ES-I3 (cell line): ENCODE results near the gene RTL10.

ENCODE experiments used
- H3K36me3 ChIP-seq: 2 replicates; pipeline ENCODE4 v1.6.1; 2013; ENCODE audit warnings: mild to moderate bottlenecking, low read length, control low read depth, moderate library complexity; ENCODE audit not compliant: insufficient read depth
- H3K4me1 ChIP-seq: 2 replicates; pipeline ENCODE4 v1.6.1; 2013; ENCODE audit warnings: mild to moderate bottlenecking, control low read depth, low read length; ENCODE audit not compliant: insufficient read depth
- H3K9ac ChIP-seq: 2 replicates; pipeline ENCODE4 v1.6.1; 2013; ENCODE audit warnings: low read depth, mild to moderate bottlenecking, low read length, moderate library complexity
- H3K9me3 ChIP-seq: 2 replicates; pipeline ENCODE4 v1.6.1; 2013; ENCODE audit warnings: mild to moderate bottlenecking, low read length, moderate library complexity; ENCODE audit not compliant: control insufficient read depth, insufficient read depth

RTL10 gene

DNA sequence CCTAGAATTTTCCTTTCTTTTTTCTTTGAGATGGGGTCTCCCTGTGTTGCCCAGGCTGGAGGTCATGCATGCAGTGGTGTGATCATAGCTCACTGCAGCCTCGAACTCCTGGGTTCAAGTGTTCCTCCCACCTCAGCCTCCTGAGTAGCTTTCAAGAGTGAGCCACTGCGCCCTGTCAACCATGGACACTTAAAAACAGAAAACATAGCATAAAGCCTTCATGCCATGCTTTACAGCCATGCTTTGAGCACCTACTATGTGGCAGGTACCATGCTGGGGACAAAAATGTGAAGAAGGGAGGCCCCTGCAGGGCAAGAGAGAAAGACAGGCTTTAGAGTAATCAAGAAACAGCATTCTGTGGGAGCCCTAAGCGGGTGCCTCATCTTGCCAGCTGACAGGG lies 13.7 kb upstream of the RTL10 start:
- H3K36me3 ChIP-seq = no peaks in the 10 kb centered on the region
- peaks cover 5% of the 10 kb centered on the region; the same call in 1 of the 2 replicates for H3K4me1 ChIP-seq
- H3K9me3 ChIP-seq = no peaks in the 10 kb centered on the region
- no peak overlapping the region for H3K9ac ChIP-seq

DNA sequence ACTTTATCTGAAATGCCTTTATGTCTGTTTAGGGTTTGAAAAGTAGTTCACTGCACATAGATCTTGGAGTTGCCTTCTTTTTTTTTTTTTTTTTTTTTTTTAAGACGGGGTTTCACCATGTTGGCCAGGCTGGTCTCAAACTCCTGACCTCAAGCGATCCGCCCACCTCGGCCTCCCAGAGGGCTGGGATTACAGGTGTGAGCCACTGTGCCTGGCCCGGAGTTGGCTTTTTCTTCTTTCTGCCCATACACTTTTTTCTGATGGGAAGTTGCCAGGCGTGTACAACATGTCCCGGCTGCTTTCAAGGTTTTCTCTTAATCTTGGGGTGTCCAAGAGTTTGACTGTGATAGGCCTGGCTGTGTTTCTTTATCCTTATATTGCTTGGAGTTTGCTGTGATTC lies 12.9 kb upstream of the RTL10 start:
- H3K9me3 ChIP-seq = no peaks in the 10 kb centered on the region
- H3K4me1 ChIP-seq = peaks cover 5% of the 10 kb centered on the region; the same call in 1 of the 2 replicates
- H3K36me3 ChIP-seq = no peaks in the 10 kb centered on the region
- H3K9ac ChIP-seq = no peak overlapping the region

DNA sequence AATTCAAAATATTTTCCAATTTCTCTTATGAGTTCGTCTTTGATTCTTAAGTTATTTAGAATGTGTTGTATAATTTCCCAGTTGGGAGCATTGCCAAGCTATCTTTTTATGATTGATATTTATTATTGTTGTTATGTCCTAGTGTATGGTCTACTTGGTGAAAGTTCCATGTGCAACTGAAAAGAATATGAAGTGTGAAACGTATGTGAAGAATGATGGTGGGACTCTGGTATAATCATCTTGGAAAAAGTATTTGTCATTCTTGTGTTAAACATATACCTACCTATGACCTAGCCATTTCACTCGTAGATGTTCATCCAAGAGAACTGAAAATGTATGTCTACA lies 12.0 kb upstream of the RTL10 start:
- Histone ChIP-seq H3K36me3 (no peaks in the 10 kb centered on the region), H3K9ac (no peak overlapping the region), H3K9me3 (no peaks in the 10 kb centered on the region), H3K4me1 (peaks cover 5% of the 10 kb centered on the region; the same call in 1 of the 2 replicates)

DNA sequence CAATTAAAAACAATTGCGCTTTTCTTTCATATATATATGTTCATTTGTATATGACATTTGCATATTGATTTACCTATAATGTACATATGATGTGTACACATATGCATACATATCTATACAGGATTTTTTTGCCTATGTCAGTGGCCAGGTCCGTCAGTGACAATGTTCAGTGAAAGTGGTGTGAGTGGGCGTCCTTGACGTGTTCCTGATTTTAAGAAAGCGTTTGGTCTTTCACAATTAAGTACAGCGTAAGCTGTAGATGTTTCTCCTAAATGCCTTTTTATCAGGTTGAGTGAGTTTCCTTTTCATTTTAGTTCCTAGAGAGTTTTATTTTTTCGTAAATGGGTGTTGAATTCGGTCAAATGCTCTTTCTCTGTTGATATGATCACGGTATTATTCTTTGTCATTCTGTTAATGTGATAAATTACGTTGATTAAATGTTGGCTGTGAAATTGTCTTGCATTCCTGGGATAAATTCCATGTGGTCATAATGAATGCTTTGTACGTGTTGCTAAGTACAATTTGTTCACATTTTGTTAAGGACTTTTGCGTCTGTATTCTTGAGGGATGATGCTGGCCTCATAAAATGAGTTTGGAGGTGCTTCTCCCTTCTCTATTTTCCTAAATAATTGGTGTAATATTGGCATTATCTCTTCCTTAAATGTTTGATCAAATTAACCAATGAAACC lies 10.6 kb upstream of the RTL10 start:
- Histone ChIP-seq H3K9me3 (no peaks in the 10 kb centered on the region), H3K9ac (no peak overlapping the region), H3K4me1 (peaks cover 5% of the 10 kb centered on the region; the same call in 1 of the 2 replicates), H3K36me3 (no peaks in the 10 kb centered on the region)

DNA sequence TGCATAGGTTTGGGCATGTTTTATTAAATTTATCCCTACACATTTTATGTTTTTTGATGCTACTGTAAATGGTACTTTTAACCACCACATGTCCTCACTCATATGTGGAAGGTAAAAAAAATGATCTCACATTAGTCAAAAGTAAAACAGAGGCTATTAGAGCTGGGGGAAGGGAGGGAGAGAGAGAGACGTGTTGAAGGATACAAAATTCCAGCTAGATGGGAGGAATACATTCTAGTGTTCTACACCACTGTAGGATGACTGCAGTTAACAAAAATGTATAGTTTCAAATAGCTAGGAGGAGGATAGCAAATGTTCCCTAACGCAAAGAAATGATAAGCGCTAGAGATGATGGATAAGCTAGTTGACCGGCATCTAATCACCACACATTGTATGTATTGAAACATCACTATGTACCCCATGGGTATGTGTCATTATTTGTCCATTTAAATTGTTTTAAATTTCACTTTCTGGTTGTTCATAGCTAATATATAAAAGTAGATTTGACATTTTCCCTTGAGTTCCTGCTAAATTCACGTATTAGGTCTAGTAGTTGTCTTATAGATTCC lies 9.9 kb upstream of the RTL10 start:
- Histone ChIP-seq H3K4me1 (peaks cover 5% of the 10 kb centered on the region; the same call in 1 of the 2 replicates), H3K36me3 (no peaks in the 10 kb centered on the region), H3K9me3 (no peaks in the 10 kb centered on the region), H3K9ac (no peak overlapping the region)

DNA sequence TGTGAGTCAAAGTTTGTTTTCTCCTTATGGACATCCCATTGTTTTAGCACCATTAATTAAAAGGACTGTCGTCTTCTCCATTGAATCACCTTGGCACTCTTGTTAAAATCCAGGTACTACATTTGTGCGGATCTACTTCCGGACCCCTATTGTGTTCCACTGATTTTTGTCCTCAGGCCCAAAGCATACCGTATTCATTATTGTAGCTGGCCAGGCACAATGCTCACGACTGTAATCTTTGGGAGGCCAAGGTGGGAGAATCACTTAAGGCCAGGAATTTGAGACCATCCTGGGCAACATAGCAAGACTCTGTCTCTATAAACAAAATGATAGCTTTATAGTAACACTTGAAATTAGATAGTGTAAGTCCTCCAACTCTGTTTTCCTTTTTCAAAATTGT lies 8.9 kb upstream of the RTL10 start:
- Histone ChIP-seq H3K9me3 (no peaks in the 10 kb centered on the region), H3K36me3 (no peaks in the 10 kb centered on the region), H3K4me1 (peaks cover 4% of the 10 kb centered on the region; the same call in 1 of the 2 replicates), H3K9ac (no peak overlapping the region)

DNA sequence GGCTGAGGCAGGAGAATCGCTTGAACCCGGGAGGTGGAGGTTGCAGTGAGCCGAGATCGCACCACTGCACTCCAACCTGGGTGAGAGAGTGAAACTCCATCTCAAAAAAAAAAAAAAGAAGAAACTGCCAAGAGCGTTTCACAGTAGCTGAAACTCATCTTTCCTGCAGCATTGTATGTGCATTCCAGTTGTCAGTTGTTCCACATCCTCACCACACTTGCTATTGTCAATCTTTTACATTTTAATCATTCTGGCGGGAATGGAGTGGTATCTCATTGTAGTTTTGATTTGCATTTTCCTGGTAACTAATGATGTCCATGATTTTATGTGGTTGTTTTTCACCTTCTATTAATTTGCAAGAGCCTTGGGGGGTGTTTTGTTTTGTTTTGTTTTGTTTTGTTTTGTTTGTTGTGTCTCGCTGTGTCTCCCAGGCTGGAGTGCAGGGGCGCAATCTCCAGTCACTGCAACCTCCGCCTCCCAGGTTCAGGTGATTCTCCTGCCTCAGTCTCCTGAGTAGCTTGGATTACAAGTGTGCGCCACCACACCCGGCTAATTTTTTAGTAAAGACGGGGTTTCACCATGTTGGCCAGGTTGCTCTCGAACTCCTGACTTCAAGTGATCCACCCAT lies 8.1 kb upstream of the RTL10 start:
- H3K9ac ChIP-seq = no peak overlapping the region
- no peaks in the 10 kb centered on the region for H3K9me3 ChIP-seq
- H3K36me3 ChIP-seq = no peaks in the 10 kb centered on the region
- H3K4me1 ChIP-seq = no peaks in the 10 kb centered on the region

DNA sequence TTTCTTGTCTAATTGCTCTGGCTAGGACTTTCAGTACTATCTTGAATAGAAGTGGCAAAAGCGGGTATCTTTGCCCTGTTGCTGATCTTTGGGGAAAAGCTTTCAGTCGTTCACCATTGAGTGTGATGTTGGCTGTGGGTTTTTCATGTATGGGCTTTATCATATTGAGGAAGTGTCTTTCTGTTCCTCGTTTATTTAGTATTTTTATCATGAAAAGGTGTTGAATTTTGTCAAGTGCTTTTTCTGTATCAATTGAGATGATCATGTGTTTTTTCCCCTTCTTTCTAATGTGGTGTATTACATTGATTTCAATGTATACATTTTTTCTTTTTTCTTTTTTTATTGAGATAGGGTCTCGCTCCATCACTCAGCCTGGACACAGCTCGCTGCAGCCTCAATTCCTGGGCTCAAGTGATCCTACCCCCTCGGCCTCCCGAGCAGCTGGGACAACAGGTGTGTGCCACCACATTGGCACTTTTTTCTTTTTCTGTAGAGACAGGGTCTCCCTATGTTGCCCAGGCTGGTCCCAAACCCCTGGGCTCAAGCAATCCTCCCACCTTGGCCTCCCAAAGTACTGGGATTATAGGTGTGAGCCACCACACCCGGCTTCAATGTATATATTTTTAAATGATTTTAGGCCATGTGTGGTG lies 5.3 kb upstream of the RTL10 start:
- Histone ChIP-seq H3K4me1 (0 out of 2 replicates have a peak, but pooled peaks cover 4% of the 10 kb centered on the region), H3K9me3 (no peaks in the 10 kb centered on the region), H3K36me3 (no peaks in the 10 kb centered on the region), H3K9ac (no peak overlapping the region)

DNA sequence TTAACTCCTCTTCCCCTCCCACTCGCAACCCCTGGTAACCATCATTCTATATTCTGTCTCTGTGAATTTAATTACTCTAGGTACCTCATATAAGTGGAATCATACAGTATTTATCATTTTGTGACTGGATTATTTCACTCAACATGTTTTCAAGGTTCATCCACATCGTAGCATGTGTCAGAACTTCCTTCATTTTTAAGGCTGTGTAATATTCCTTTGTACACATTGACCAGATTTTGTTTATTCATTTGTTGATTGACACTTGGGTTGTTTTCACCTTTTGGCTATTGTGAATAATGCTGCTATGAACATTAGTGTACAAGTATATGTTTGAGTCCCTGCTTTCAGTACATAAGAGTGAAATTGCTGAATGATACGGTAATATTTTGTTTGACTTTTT lies 2.7 kb upstream of the RTL10 start:
- Histone ChIP-seq H3K4me1 (0 out of 2 replicates have a peak, but pooled peaks cover 4% of the 10 kb centered on the region), H3K9me3 (no peaks in the 10 kb centered on the region), H3K36me3 (peaks cover under 1% of the 10 kb centered on the region; the same call in 1 of the 2 replicates), H3K9ac (no peak overlapping the region)

DNA sequence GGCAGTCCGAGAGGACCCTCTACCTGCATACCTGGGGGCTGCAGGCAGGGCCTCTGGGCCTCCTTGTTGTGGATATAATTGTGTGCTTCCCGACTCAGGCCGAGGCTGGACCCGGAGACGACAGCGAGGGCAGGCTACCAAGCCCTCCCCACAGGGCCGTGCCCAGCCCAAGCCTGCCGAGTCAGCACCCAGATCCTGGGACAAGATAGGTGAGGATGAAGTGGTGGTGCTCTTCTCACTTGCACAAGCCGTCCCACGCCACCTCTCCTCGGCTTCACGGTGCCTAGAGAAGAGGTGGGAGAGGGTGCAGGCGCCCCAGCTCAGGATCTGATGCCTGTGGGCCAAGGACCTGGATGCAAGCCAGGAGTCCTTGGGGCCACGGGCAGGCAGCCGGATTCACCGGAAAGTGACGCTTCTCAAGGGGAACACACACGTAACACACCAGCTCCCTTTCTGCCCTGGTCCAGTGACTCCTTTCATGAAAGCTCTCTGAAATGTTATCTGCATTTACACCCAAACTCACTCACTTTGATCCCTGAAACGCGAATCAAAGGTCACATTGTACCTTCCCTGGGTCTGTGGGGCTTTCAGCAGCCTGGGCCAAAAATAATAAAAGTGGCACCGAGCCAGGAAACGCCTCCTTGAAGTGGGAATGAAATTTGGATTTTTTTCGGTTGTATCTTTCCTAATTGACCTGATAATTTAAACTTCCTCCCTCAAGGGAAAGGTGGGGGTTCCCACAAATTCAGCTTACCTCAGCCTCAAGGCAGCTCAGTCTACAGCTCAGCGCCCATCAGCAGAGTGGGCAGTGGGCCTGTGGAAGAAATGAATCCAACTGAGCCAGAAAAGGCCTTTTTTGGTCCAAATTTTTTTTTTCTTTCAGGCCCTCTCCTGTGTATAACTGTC lies 1.1 kb upstream of the RTL10 start:
- Histone ChIP-seq H3K9me3 (no peaks in the 10 kb centered on the region), H3K4me1 (0 out of 2 replicates have a peak, but pooled peaks cover 4% of the 10 kb centered on the region), H3K9ac (peak overlapping the region; percentile 98)

DNA sequence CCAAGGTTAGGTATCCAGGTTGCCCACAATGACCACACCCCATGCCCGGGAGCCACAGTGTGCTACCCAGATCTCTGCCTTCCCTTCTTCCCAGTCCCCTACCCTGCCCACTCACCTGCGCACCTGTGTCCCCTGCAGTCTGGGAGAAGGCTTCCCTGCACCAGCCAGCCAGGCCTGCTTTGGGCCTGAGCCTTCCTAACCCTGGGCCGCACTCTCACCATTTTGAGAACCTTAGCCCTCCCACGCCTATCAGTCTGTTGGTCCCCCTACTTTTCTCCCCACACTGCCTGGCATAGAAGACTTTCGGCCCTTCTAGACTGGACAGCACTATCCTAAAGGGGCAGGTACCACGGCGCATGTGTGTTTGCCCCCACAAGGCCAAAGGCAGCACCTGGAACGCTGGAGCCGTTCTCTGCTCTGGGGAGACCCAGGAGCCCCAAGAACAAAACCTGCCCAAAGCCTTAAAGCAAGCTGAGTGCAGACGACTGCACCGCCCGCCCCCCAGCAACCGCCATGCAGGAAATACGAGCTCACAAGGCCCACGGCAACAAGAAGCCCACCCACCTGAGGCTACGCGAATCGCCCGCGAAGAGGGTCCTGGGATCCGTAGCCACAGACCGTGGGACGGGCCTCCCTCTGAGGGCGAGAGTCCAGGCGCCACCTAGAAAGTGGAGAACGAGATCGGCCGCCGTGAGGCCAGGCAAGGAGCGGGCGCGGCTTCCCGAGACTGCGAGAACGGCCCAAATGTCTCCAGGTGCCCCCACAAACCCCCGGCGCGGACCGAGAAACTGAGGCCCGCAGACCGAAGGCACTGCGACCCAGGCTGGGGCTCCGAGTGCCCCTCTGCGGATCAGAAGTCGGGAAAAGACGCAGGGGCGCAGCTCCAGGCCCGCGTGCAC lies 546 bp downstream of the RTL10 start:
- Histone ChIP-seq H3K9ac (peak overlapping the region; percentile 98), H3K36me3 (peaks cover 9% of the 10 kb centered on the region; the same call in 1 of the 2 replicates), H3K9me3 (no peaks in the 10 kb centered on the region), H3K4me1 (0 out of 2 replicates have a peak, but pooled peaks cover 4% of the 10 kb centered on the region)

More for the DNA sequence above, 1.1 kb upstream of the RTL10 start:
- peaks cover 8% of the 10 kb centered on the region; the same call in 1 of the 2 replicates for H3K36me3 ChIP-seq

DNA sequence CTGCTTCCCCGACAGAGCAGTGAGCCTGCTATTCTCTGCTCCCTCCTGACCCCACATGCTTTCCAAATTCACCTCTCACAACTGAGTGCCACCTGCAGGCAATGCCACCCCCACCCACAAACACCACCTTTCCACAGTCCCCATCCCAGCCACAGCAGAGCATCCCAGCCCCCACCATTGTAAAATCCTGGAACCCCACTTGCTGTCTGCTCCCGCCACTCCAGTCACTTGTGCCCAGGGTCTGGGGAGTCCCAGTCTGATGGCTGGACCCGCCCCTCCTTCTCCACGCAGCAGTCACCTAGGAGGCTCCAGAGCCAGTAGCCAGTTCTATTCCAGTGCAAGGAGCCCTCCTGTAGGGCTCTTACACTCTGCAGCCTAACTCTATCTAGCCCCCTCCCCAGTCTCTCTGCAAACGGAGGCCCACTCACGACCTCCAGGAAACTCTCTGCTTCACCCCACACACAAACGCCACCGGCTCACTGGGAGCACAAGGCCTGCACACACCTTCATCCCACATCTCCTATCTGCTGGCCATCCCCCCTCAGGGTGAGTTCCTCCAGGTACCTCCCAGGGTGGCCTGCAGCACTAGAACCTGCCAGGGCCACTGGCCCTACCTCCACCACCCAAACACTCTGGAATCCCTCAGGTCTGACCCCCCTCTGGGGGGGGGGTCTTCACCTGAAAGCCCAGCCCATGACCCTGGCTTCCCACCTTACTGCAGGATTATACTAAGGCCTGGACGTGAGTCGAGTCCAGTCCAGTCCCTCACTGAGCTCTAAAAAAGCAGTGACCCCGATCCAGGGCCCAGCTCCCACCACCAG lies 1.4 kb downstream of the RTL10 start:
- Histone ChIP-seq H3K4me1 (peaks cover 7% of the 10 kb centered on the region; the same call in 1 of the 2 replicates), H3K9ac (peak overlapping the region; percentile 98), H3K36me3 (peaks cover 9% of the 10 kb centered on the region; the same call in 1 of the 2 replicates), H3K9me3 (no peaks in the 10 kb centered on the region)
